Measurements from ENCODE around the gene CRELD1. TPM values are rescaled to one million over a fixed set of nuclear protein-coding genes. Genes with fewer than 3 reads are reported as not detected.

The CRELD1 gene
- total and polyA plus RNA-seq, 2 of the 13 experiments (the other 11 are each of a cell fraction or from before 2014, with no cell fraction given): 27.1 to 61.9 TPM

GRCh38 chr3:9976721-9977709, 43.4 kb downstream of the CRELD1 start (continued):
- no peak for TF ChIP-seq NR1H2 (CRISPR knock-in tag; IDR thresholded peaks at IDR 0.05; ENCODE audit: borderline replicate concordance, low read depth)
- no peak for TF ChIP-seq ZNF367 (CRISPR knock-in tag; IDR thresholded peaks at IDR 0.05; ENCODE audit: borderline replicate concordance)
- peak; percentile 28; the same call in 1 of the 2 replicates for TF ChIP-seq PAXIP1 (CRISPR knock-in tag; conservative IDR thresholded peaks at IDR 0.05)
- TF ChIP-seq CEBPG (CRISPR knock-in tag; IDR thresholded peaks at IDR 0.05): peak; percentile 30; the same call in 1 of the 2 replicates
- TF ChIP-seq ZNF33B (CRISPR knock-in tag; IDR thresholded peaks at IDR 0.05): no peak
- TF ChIP-seq IRF1 (CRISPR knock-in tag; IDR thresholded peaks at IDR 0.05; ENCODE audit: low read depth): no peak
- TF ChIP-seq ZUFSP (CRISPR knock-in tag; IDR thresholded peaks at IDR 0.05; ENCODE audit: borderline replicate concordance): no peak
- TF ChIP-seq ATF2 (CRISPR knock-in tag; IDR thresholded peaks at IDR 0.05): peak; percentile 77
- no peak for TF ChIP-seq E2F5 (CRISPR knock-in tag; conservative IDR thresholded peaks at IDR 0.05)
- TF ChIP-seq MTA3 (CRISPR knock-in tag; IDR thresholded peaks at IDR 0.05): no peak
- TF ChIP-seq TAF1 (CRISPR knock-in tag; IDR thresholded peaks at IDR 0.05): no peak
- no peak for TF ChIP-seq ZNF460 (CRISPR knock-in tag; IDR thresholded peaks at IDR 0.05; ENCODE audit: borderline replicate concordance)
- TF ChIP-seq ZBTB7A (CRISPR knock-in tag; IDR thresholded peaks at IDR 0.05): no peak
- TF ChIP-seq ZFAT (CRISPR knock-in tag; conservative IDR thresholded peaks at IDR 0.05): no peak
- TF ChIP-seq NFE2L1 (CRISPR knock-in tag; IDR thresholded peaks at IDR 0.05; ENCODE audit: borderline replicate concordance): no peak
- no peak for TF ChIP-seq SP1 (IDR thresholded peaks at IDR 0.05)
- TF ChIP-seq SP1 (CRISPR knock-in tag; IDR thresholded peaks at IDR 0.05): no peak; the same call in 1 of the 2 replicates
- TF ChIP-seq ZBTB42 (CRISPR knock-in tag; IDR thresholded peaks at IDR 0.05): no peak
- TF ChIP-seq ZNF570 (CRISPR knock-in tag; IDR thresholded peaks at IDR 0.05; ENCODE audit: borderline replicate concordance): no peak
- TF ChIP-seq ZNF160 (CRISPR knock-in tag; IDR thresholded peaks at IDR 0.05): no peak
